H9 (cell line): Measurements from ENCODE around the gene CAPN14. TPM values are rescaled to one million over a fixed set of nuclear protein-coding genes. Genes with fewer than 3 reads are reported as not detected.

Experiments
- DNase-seq: peaks from one replicate; pipeline ENCODE4 v3.0.0-alpha.2; 2017
- H2AFZ ChIP-seq: one replicate; pipeline ENCODE4 v1.6.1; 2013; ENCODE audit warnings: mild to moderate bottlenecking, low read length, control low read depth, moderate library complexity
- H2AK5ac ChIP-seq: 2 replicates; pipeline ENCODE4 v1.6.1; 2013; ENCODE audit warnings: low read length, control low read depth, mixed read lengths; ENCODE audit not compliant: insufficient read length
- H2BK120ac ChIP-seq: one replicate; pipeline ENCODE4 v1.6.1; 2013; ENCODE audit warnings: low read depth, mild to moderate bottlenecking, low read length, control low read depth, inconsistent platforms; ENCODE audit not compliant: poor library complexity, severe bottlenecking
- H2BK12ac ChIP-seq: 2 replicates; pipeline ENCODE4 v1.6.1; 2013; ENCODE audit warnings: low read length, control low read depth, mixed read lengths, low read depth; ENCODE audit not compliant: insufficient read length
- H2BK15ac ChIP-seq: 2 replicates; pipeline ENCODE4 v1.6.1; 2013; ENCODE audit warnings: low read depth, low read length, control low read depth
- H2BK20ac ChIP-seq: one replicate; pipeline ENCODE4 v1.6.1; 2013; ENCODE audit warnings: low read depth, mild to moderate bottlenecking, low read length, control low read depth, inconsistent platforms; ENCODE audit not compliant: poor library complexity, severe bottlenecking
- H2BK5ac ChIP-seq: 2 replicates; pipeline ENCODE4 v1.6.1; 2013; ENCODE audit warnings: low read length, control low read depth, mixed read lengths; ENCODE audit not compliant: insufficient read length
- H3K14ac ChIP-seq: 2 replicates; pipeline ENCODE4 v1.6.1; 2013; ENCODE audit warnings: low read length, control low read depth; ENCODE audit not compliant: insufficient read depth
- H3K18ac ChIP-seq: 2 replicates; pipeline ENCODE4 v1.6.1; 2013; ENCODE audit warnings: low read depth, mild to moderate bottlenecking, mixed read lengths, low read length, control low read depth; ENCODE audit not compliant: insufficient read length
- H3K23ac ChIP-seq: 2 replicates; pipeline ENCODE4 v1.6.1; 2013; ENCODE audit warnings: low read length, control low read depth, mixed read lengths, low read depth; ENCODE audit not compliant: insufficient read length
- H3K23me2 ChIP-seq: 2 replicates; pipeline ENCODE4 v1.6.1; 2013; ENCODE audit warnings: low read depth, mild to moderate bottlenecking, mixed read lengths, low read length, control low read depth; ENCODE audit not compliant: insufficient read length, poor library complexity, severe bottlenecking
- H3K27ac ChIP-seq: 2 replicates; pipeline ENCODE4 v1.5.1; 2013; ENCODE audit warnings: low read length, control low read depth, mixed read lengths, low read depth; ENCODE audit not compliant: insufficient read length
- H3K27me3 ChIP-seq: 2 replicates; pipeline ENCODE4 v1.6.1; 2013; ENCODE audit warnings: low read length, control low read depth, inconsistent platforms; ENCODE audit not compliant: insufficient read depth
- H3K4ac ChIP-seq: 2 replicates; pipeline ENCODE4 v1.6.1; 2013; ENCODE audit warnings: low read depth, mild to moderate bottlenecking, control low read depth, inconsistent platforms, low read length, moderate library complexity
- H3K4me1 ChIP-seq: 2 replicates; pipeline ENCODE4 v1.6.1; 2013; ENCODE audit warnings: low read length, control low read depth, inconsistent platforms; ENCODE audit not compliant: insufficient read depth
- H3K4me2 ChIP-seq: 2 replicates; pipeline ENCODE4 v1.6.1; 2013; ENCODE audit warnings: low read length, control low read depth, mixed read lengths; ENCODE audit not compliant: insufficient read length, insufficient read depth
- H3K56ac ChIP-seq: 2 replicates; pipeline ENCODE4 v1.6.1; 2013; ENCODE audit warnings: low read depth, mild to moderate bottlenecking, mixed read lengths, low read length, control low read depth; ENCODE audit not compliant: insufficient read length
- H3K79me1 ChIP-seq: 2 replicates; pipeline ENCODE4 v1.6.1; 2013; ENCODE audit warnings: low read depth, mild to moderate bottlenecking, moderate library complexity, low read length, control low read depth, inconsistent platforms; ENCODE audit not compliant: insufficient read depth, poor library complexity, severe bottlenecking
- H3K79me2 ChIP-seq: 2 replicates; pipeline ENCODE4 v1.6.1; 2013; ENCODE audit warnings: low read length, control low read depth, inconsistent platforms; ENCODE audit not compliant: insufficient read depth
- H3K9ac ChIP-seq: 2 replicates; pipeline ENCODE4 v1.6.1; 2013; ENCODE audit warnings: low read length, control low read depth, mixed read lengths; ENCODE audit not compliant: insufficient read length; ENCODE audit errors: extremely low read depth
- H3K9me3 ChIP-seq: one replicate; pipeline ENCODE4 v1.6.1; 2013; ENCODE audit warnings: low read depth, low read length, inconsistent platforms; ENCODE audit not compliant: control insufficient read depth
- H3T11ph ChIP-seq: one replicate; pipeline ENCODE4 v1.6.1; 2013; ENCODE audit warnings: mild to moderate bottlenecking, low read length, control low read depth, inconsistent platforms
- H4K20me1 ChIP-seq: one replicate; pipeline ENCODE4 v1.6.1; 2013; ENCODE audit not compliant: control insufficient read depth, insufficient read length, insufficient read depth
- H4K5ac ChIP-seq: 2 replicates; pipeline ENCODE4 v1.6.1; 2013; ENCODE audit warnings: low read depth, mild to moderate bottlenecking, mixed read lengths, low read length, control low read depth; ENCODE audit not compliant: insufficient read length
- H4K8ac ChIP-seq: replicated peaks from 2 replicates; pipeline ENCODE4 v1.6.1; 2013; ENCODE audit warnings: low read length, control low read depth, mixed read lengths, low read depth; ENCODE audit not compliant: insufficient read length
- H4K91ac ChIP-seq: 2 replicates; pipeline ENCODE4 v1.6.1; 2013; ENCODE audit warnings: low read depth, mild to moderate bottlenecking, moderate library complexity, mixed read lengths, low read length, control low read depth; ENCODE audit not compliant: insufficient read length
- H3K27ac Mint-ChIP-seq, 3 experiments: 2 replicates in 2 of 3; 3 replicates in 1 of 3; pipeline ENCODE4 v1.8.0; 2020 to 2021; ENCODE audit warnings: mixed read lengths in 3 of 3, mild to moderate bottlenecking in 1 of 3, moderate library complexity in 1 of 3
- H3K27me3 Mint-ChIP-seq: 2 replicates; pipeline ENCODE4 v1.8.0; 2021; ENCODE audit warnings: low read depth, mild to moderate bottlenecking, moderate library complexity, mixed read lengths
- H3K36me3 Mint-ChIP-seq, 3 experiments: 2 replicates in 2 of 3; 3 replicates in 1 of 3; pipeline ENCODE4 v1.8.0; 2020 to 2021; ENCODE audit warnings: low read depth in 3 of 3, mixed read lengths in 3 of 3; ENCODE audit not compliant: insufficient read depth in 1 of 3
- H3K4me1 Mint-ChIP-seq, 2 experiments: 2 replicates each; pipeline ENCODE4 v1.8.0; 2020; ENCODE audit warnings: mixed read lengths in 2 of 2
- H3K4me3 Mint-ChIP-seq, 2 experiments: 2 replicates in 1 of 2; 3 replicates in 1 of 2; pipeline ENCODE4 v1.8.0; 2020 to 2021; ENCODE audit warnings: mild to moderate bottlenecking in 2 of 2, mixed read lengths in 2 of 2, moderate library complexity in 1 of 2
- H3K9me3 Mint-ChIP-seq, 2 experiments: 2 replicates in 1 of 2; 3 replicates in 1 of 2; pipeline ENCODE4 v1.8.0; 2020; ENCODE audit warnings: mild to moderate bottlenecking in 2 of 2, mixed read lengths in 2 of 2, moderate library complexity in 1 of 2
- WGBS: extraction: QIAGEN DNeasy Blood & Tissue Kit; methylation state at CpG from one replicate; pipeline ENCODE4 v1.1.7; 2013; ENCODE audit warnings: missing lambda C conversion rate, low lambda C conversion rate, mixed read lengths; ENCODE audit not compliant: insufficient read length; ENCODE audit errors: extremely low coverage; 5-methylcytosine and 5-hydroxymethylcytosine counted together
- total RNA-seq: library from RNA; stranded (reverse); gene quantifications from 2 replicates; pipeline ENCODE4 v1.2.1, GENCODE V29; 2021
- TF ChIP-seq, protein P1 (sequence below): fragments of 200-600 bp; sonication (generic); conservative IDR thresholded peaks from 3 replicates; pipeline ENCODE4 v1.8.0; 2021; ENCODE audit warnings: antibody characterized with exemption, mild to moderate bottlenecking

CAPN14 gene
- total RNA-seq, 1 experiment from 2014 or later, result 0.09 TPM

GRCh38 chr2:31236433-31237205 is 19.3 kb upstream of the CAPN14 start:
- Histone ChIP-seq H2BK12ac (no peak overlapping the region), H3K27me3 (peaks cover 4% of the 10 kb centered on the region; the same call in 1 of the 2 replicates), H2BK120ac (no peak overlapping the region), H2BK20ac (no peak overlapping the region), H4K8ac (no peak overlapping the region), H3K9me3 (no peaks in the 10 kb centered on the region), H3K9ac (no peak overlapping the region), H3K4me2 (peak overlapping the region; percentile 17), H3K18ac (no peak overlapping the region), H3T11ph (no peak overlapping the region), H3K4me1 (0 out of 2 replicates have a peak, but pooled peaks cover 3% of the 10 kb centered on the region), H3K56ac (no peak overlapping the region), H4K20me1 (peaks cover 3% of the 10 kb centered on the region), H3K27ac (no peak overlapping the region), H2AFZ (no peak overlapping the region), H3K23me2 (peaks cover 5% of the 10 kb centered on the region), H3K14ac (no peak overlapping the region), H4K91ac (no peak overlapping the region), H3K79me1 (no peaks in the 10 kb centered on the region), H4K5ac (no peak overlapping the region), H2BK15ac (no peak overlapping the region), H2AK5ac (no peak overlapping the region), H2BK5ac (no peak overlapping the region), H3K4ac (no peak overlapping the region), H3K23ac (no peak overlapping the region), H3K79me2 (no peaks in the 10 kb centered on the region)
- Mint-ChIP-seq H3K36me3 (peaks cover 0 to 1% (median 0%) of the 10 kb centered on the region in 3 experiments; a peak in 2 of 7 replicates), H3K27ac (no peak overlapping the region), H3K27me3 (peaks cover 11% of the 10 kb centered on the region), H3K4me3 (no peak overlapping the region), H3K9me3 (no peaks in the 10 kb centered on the region), H3K4me1 (peaks cover 19 to 23% of the 10 kb centered on the region in 2 experiments)
- no CpG with 5 or more reads among the region's 7 CpGs for WGBS
- TF ChIP-seq, protein P1, sequence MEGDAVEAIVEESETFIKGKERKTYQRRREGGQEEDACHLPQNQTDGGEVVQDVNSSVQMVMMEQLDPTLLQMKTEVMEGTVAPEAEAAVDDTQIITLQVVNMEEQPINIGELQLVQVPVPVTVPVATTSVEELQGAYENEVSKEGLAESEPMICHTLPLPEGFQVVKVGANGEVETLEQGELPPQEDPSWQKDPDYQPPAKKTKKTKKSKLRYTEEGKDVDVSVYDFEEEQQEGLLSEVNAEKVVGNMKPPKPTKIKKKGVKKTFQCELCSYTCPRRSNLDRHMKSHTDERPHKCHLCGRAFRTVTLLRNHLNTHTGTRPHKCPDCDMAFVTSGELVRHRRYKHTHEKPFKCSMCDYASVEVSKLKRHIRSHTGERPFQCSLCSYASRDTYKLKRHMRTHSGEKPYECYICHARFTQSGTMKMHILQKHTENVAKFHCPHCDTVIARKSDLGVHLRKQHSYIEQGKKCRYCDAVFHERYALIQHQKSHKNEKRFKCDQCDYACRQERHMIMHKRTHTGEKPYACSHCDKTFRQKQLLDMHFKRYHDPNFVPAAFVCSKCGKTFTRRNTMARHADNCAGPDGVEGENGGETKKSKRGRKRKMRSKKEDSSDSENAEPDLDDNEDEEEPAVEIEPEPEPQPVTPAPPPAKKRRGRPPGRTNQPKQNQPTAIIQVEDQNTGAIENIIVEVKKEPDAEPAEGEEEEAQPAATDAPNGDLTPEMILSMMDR, result no peak
- peak; percentile 11 for DNase-seq
